Measurements from ENCODE around the gene CABYR.
A peak's percentile ranks its signal among the peaks of the same experiment; 100 is the strongest.

CABYR gene

GRCh38 chr18:24208270-24209035, 69.6 kb downstream of the CABYR start:
- H3K9me3 ChIP-seq (ENCODE audit: control insufficient read depth, insufficient read depth, low read depth, low read length) = no peaks in the 10 kb centered on the region
- ChIA-PET POLR2A (no interaction called here), CTCF (interaction anchor here (1.2 kb wide), 2 partner anchors 32 to 304 kb away, joined by 3 to 7 read pairs; no protein-coding TSS in a partner anchor)
- 0 out of 2 replicates have a peak, but pooled peaks cover 3% of the 10 kb centered on the region for H3K4me1 ChIP-seq (ENCODE audit: control insufficient read depth, insufficient read depth, low read length)
- H3K36me3 ChIP-seq (ENCODE audit: control insufficient read depth in 2 of 2, insufficient read depth in 1 of 2, low read length in 2 of 2) = no peaks in the 10 kb centered on the region
- no peak for TF ChIP-seq ZNF670 (tag by site-specific recombination; IDR thresholded peaks at IDR 0.05; ENCODE audit: low read depth)
- TF ChIP-seq, protein P1, sequence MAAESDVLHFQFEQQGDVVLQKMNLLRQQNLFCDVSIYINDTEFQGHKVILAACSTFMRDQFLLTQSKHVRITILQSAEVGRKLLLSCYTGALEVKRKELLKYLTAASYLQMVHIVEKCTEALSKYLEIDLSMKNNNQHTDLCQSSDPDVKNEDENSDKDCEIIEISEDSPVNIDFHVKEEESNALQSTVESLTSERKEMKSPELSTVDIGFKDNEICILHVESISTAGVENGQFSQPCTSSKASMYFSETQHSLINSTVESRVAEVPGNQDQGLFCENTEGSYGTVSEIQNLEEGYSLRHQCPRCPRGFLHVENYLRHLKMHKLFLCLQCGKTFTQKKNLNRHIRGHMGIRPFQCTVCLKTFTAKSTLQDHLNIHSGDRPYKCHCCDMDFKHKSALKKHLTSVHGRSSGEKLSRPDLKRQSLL (tag by site-specific recombination; IDR thresholded peaks at IDR 0.05) = no peak
- TF ChIP-seq ZNF639 (tag by site-specific recombination; IDR thresholded peaks at IDR 0.05) = no peak
- no peak for TF ChIP-seq ZNF146 (tag by site-specific recombination; IDR thresholded peaks at IDR 0.05)
- no peak overlapping the region for H3K27ac ChIP-seq (ENCODE audit: extremely low read depth, low read depth, low read length)
- H3K4me3 ChIP-seq (ENCODE audit: low read depth, low read length) = no peak overlapping the region

GRCh38 chr18:24209558-24209957, 70.7 kb downstream of the CABYR start:
- peaks cover 10% of the 10 kb centered on the region for H3K4me1 ChIP-seq (ENCODE audit: control insufficient read depth, insufficient read depth, low read length)
- TF ChIP-seq ZNF560 (tag by site-specific recombination; IDR thresholded peaks at IDR 0.05; ENCODE audit: borderline replicate concordance) = no peak
- TF ChIP-seq SETDB1 (IDR thresholded peaks at IDR 0.05; ENCODE audit: insufficient read length, low read length) = peak; percentile 19
- peak; percentile 92 for TF ChIP-seq FEZF1 (tag by site-specific recombination; IDR thresholded peaks at IDR 0.05)
- TF ChIP-seq EGR2 (tag by site-specific recombination; IDR thresholded peaks at IDR 0.05; ENCODE audit: low read depth) = no peak
- no peak for TF ChIP-seq TRIM28 (IDR thresholded peaks at IDR 0.05; ENCODE audit: borderline replicate concordance, low read length)
- TF ChIP-seq ZNF138 (tag by site-specific recombination; IDR thresholded peaks at IDR 0.05; ENCODE audit: borderline replicate concordance) = no peak
- TF ChIP-seq ZNF707 (tag by site-specific recombination; IDR thresholded peaks at IDR 0.05) = no peak
- no peaks in the 10 kb centered on the region for H3K36me3 ChIP-seq (ENCODE audit: control insufficient read depth in 2 of 2, insufficient read depth in 1 of 2, low read length in 2 of 2)
- H3K27ac ChIP-seq (ENCODE audit: extremely low read depth, low read depth, low read length) = no peak overlapping the region
- ChIA-PET POLR2A (no interaction called here), CTCF (no interaction called here)
- H3K4me3 ChIP-seq (ENCODE audit: low read depth, low read length) = no peak overlapping the region
- H3K9me3 ChIP-seq (ENCODE audit: control insufficient read depth, insufficient read depth, low read depth, low read length) = no peaks in the 10 kb centered on the region
